Measurements from ENCODE around the gene SLC16A7.
"Not testable (repeated sequence)": the region's sequence is repeated elsewhere in the genome, so short reads cannot be mapped to it uniquely, and the experiment has no call there.

Gene SLC16A7

GRCh38 chr12:59737725-59738463 lies 142.1 kb downstream of the SLC16A7 start:
- no peak for DNase-seq

- DNase-seq: no peak
Measured at GRCh38 chr12:59742841-59743240, 147.0 kb downstream of the SLC16A7 start.

GRCh38 chr12:59744564-59744963 lies 148.7 kb downstream of the SLC16A7 start:
- DNase-seq: no peak

- DNase-seq: not testable (repeated sequence)
Measured at GRCh38 chr12:59751091-59751490, 155.3 kb downstream of the SLC16A7 start.

GRCh38 chr12:59761542-59761941 lies 165.7 kb downstream of the SLC16A7 start:
- no peak for DNase-seq

- DNase-seq: no peak
Measured at GRCh38 chr12:59763835-59764234, 168.0 kb downstream of the SLC16A7 start.

- no peak for DNase-seq
Measured at GRCh38 chr12:59768031-59768430, 172.2 kb downstream of the SLC16A7 start.

- no peak for DNase-seq
Measured at GRCh38 chr12:59780605-59781135, 184.8 kb downstream of the SLC16A7 start.

GRCh38 chr12:59787610-59788009 lies 191.8 kb downstream of the SLC16A7 start:
- no peak for DNase-seq

- DNase-seq: no peak
Measured at GRCh38 chr12:59792647-59793046, 196.8 kb downstream of the SLC16A7 start.

- no peak for DNase-seq
Measured at GRCh38 chr12:59803735-59804134, 207.9 kb downstream of the SLC16A7 start.

- peak; percentile 46 for DNase-seq
Measured at GRCh38 chr12:59808317-59808910, 212.6 kb downstream of the SLC16A7 start.

- DNase-seq: no peak
Measured at GRCh38 chr12:59811991-59812390, 216.2 kb downstream of the SLC16A7 start.

GRCh38 chr12:59812716-59813115 lies 216.9 kb downstream of the SLC16A7 start:
- no peak for DNase-seq

GRCh38 chr12:59820594-59821011 lies 224.8 kb downstream of the SLC16A7 start:
- no peak for DNase-seq

GRCh38 chr12:59823567-59823966 lies 227.7 kb downstream of the SLC16A7 start:
- DNase-seq: peak; percentile 60

- no peak for DNase-seq
Measured at GRCh38 chr12:59827767-59828166, 231.9 kb downstream of the SLC16A7 start.

GRCh38 chr12:59828521-59828920 lies 232.7 kb downstream of the SLC16A7 start:
- DNase-seq: no peak

- DNase-seq: no peak
Measured at GRCh38 chr12:59833408-59833807, 237.6 kb downstream of the SLC16A7 start.

- no peak for DNase-seq
Measured at GRCh38 chr12:59834659-59835474, 239.0 kb downstream of the SLC16A7 start.

All from NCI-H2171 treated with DMSO at 0.1 percent for 48 hours (cell line).